NB4 (cell line): ENCODE results near the gene PYROXD2.

ENCODE experiments used
- CTCF ChIP-seq: IDR thresholded peaks from one replicate; pipeline ENCODE4 v1.5.1; 2012; ENCODE audit warnings: low read depth, low read length
- MAX ChIP-seq: IDR thresholded peaks from 2 replicates; pipeline ENCODE4 v1.6.1; 2011; ENCODE audit warnings: low read depth, low read length
- POLR2A ChIP-seq: IDR thresholded peaks from 2 replicates; pipeline ENCODE4 v1.6.1; 2011; ENCODE audit warnings: mild to moderate bottlenecking; ENCODE audit not compliant: insufficient read length; ENCODE audit errors: extremely low read depth

GRCh38 chr10:98397089-98397600 is 17.8 kb downstream of the PYROXD2 start:
- no peak for TF ChIP-seq CTCF
- TF ChIP-seq POLR2A, result no peak
- TF ChIP-seq MAX, result no peak
